Erythroblast (primary cell): ENCODE results near the gene LATS2.

Experiments
- GATA1 ChIP-seq: IDR thresholded peaks from 2 replicates; pipeline ENCODE4 v1.6.1; 2011; ENCODE audit warnings: low read depth, mild to moderate bottlenecking, control low read depth, low read length, moderate library complexity
- POLR2A ChIP-seq: IDR thresholded peaks from 2 replicates; pipeline ENCODE4 v1.6.1; 2011; ENCODE audit warnings: mild to moderate bottlenecking, low read length

- TF ChIP-seq POLR2A = no peak
- no peak for TF ChIP-seq GATA1
Observed at GRCh38 chr13:20953245-20953931, 108.0 kb downstream of the LATS2 start.
